MM.1S (cell line): ENCODE results near the gene MUCL1.

Source experiments
- CTCF ChIP-seq: fragments of 300-600 bp; sonication (generic); IDR thresholded peaks from 2 replicates; pipeline ENCODE4 v1.5.1; 2016; ENCODE audit warnings: antibody characterized with exemption, low read length, mixed read lengths
- EZH2 ChIP-seq: fragments of 300-600 bp; sonication (generic); optimal IDR thresholded peaks from 2 replicates; pipeline ENCODE3; 2017; ENCODE audit warnings: low read depth, mild to moderate bottlenecking, antibody characterized with exemption, low read length, mixed read lengths

GRCh38 chr12:54890339-54890738 lies 36.0 kb downstream of the MUCL1 start:
- TF ChIP-seq CTCF (no peak), EZH2 (no peak)
